Karpas-422 (cell line): ENCODE results near the gene ASZ1. TPM values are rescaled to one million over a fixed set of nuclear protein-coding genes. Genes with fewer than 3 reads are reported as not detected.

Source experiments
- DNase-seq: peaks from one replicate; pipeline ENCODE4 v3.0.0-alpha.2; 2015
- H2AFZ ChIP-seq: fragments of 200-600 bp; sonication (generic); 2 replicates; pipeline ENCODE4 v1.6.1; 2014; ENCODE audit warnings: antibody characterized with exemption, low read length, mixed read lengths
- H3K27ac ChIP-seq: fragments of 200-600 bp; sonication (generic); 2 replicates; pipeline ENCODE4 v1.5.1; 2014; ENCODE audit warnings: mild to moderate bottlenecking, low read length, moderate library complexity
- H3K27me3 ChIP-seq: fragments of 200-600 bp; sonication (generic); 2 replicates; pipeline ENCODE4 v1.6.1; 2014; ENCODE audit warnings: low read length, mixed read lengths
- H3K36me3 ChIP-seq: fragments of 200-600 bp; sonication (generic); 2 replicates; pipeline ENCODE4 v1.6.1; 2014; ENCODE audit warnings: low read length, mixed read lengths; ENCODE audit not compliant: insufficient read depth
- H3K4me1 ChIP-seq: fragments of 200-600 bp; sonication (generic); 2 replicates; pipeline ENCODE4 v1.6.1; 2014; ENCODE audit warnings: mild to moderate bottlenecking, low read length, mixed read lengths
- H3K4me2 ChIP-seq: fragments of 200-600 bp; sonication (generic); 2 replicates; pipeline ENCODE4 v1.6.1; 2014; ENCODE audit warnings: low read length, low read depth, mild to moderate bottlenecking; ENCODE audit not compliant: poor library complexity, severe bottlenecking
- H3K4me3 ChIP-seq: fragments of 200-600 bp; sonication (generic); 2 replicates; pipeline ENCODE4 v1.5.1; 2014; ENCODE audit warnings: mild to moderate bottlenecking, antibody characterized with exemption, low read length, mixed read lengths
- H3K79me2 ChIP-seq: fragments of 200-600 bp; sonication (generic); 2 replicates; pipeline ENCODE4 v1.6.1; 2014; ENCODE audit warnings: mild to moderate bottlenecking, low read length, mixed read lengths
- H3K9ac ChIP-seq: fragments of 200-600 bp; sonication (generic); 2 replicates; pipeline ENCODE4 v1.6.0; 2014; ENCODE audit warnings: low read length
- H3K9me2 ChIP-seq: fragments of 200-600 bp; sonication (generic), shearing (Covaris generic); replicated peaks from 2 replicates; pipeline ENCODE4 v1.6.0; 2014; ENCODE audit warnings: mild to moderate bottlenecking, low read length, moderate library complexity; ENCODE audit not compliant: insufficient read depth
- H3K9me3 ChIP-seq: fragments of 300-700, 200-600 bp; sonication (generic); 2 replicates; pipeline ENCODE4 v1.6.1; 2014; ENCODE audit warnings: low read length, mixed read lengths
- H4K20me1 ChIP-seq: fragments of 200-600 bp; sonication (generic); 2 replicates; pipeline ENCODE4 v1.6.1; 2014; ENCODE audit warnings: mild to moderate bottlenecking, antibody characterized with exemption, low read length, low read depth; ENCODE audit not compliant: insufficient read depth
- total RNA-seq: library from RNA; depleted of rRNA; stranded (reverse); fragments of >200 nt; shearing (Covaris generic); gene quantifications from 2 replicates; pipeline ENCODE4 v1.2.3, GENCODE V29; 2014; ENCODE audit warnings: low replicate concordance; rRNA removed

ASZ1 gene
- total RNA-seq, 1 experiment from 2014 or later: not detected

- Histone ChIP-seq H3K4me3 (no peak overlapping the region), H3K27me3 (no peaks in the 10 kb centered on the region), H3K36me3 (no peaks in the 10 kb centered on the region), H4K20me1 (no peaks in the 10 kb centered on the region), H3K4me1 (no peaks in the 10 kb centered on the region), H3K9me3 (no peaks in the 10 kb centered on the region), H3K79me2 (no peaks in the 10 kb centered on the region), H2AFZ (no peak overlapping the region), H3K9ac (no peak overlapping the region), H3K27ac (no peak overlapping the region), H3K4me2 (no peak overlapping the region), H3K9me2 (no peaks in the 10 kb centered on the region)
- DNase-seq: no peak
Observed at GRCh38 chr7:117323305-117323850, 103.9 kb downstream of the ASZ1 start.

- Histone ChIP-seq H3K9me2 (no peaks in the 10 kb centered on the region), H3K27ac (no peak within 1 kb of the TSS), H3K4me1 (no peaks in the 10 kb centered on the region), H2AFZ (no peak within 1 kb of the TSS), H3K9me3 (no peaks in the 10 kb centered on the region), H4K20me1 (no peaks in the 10 kb centered on the region), H3K36me3 (no peaks in the 10 kb centered on the region), H3K79me2 (no peaks in the 10 kb centered on the region), H3K9ac (no peak within 1 kb of the TSS), H3K4me2 (no peak within 1 kb of the TSS), H3K4me3 (no peak within 1 kb of the TSS), H3K27me3 (no peaks in the 10 kb centered on the region)
- no peak for DNase-seq
Observed at GRCh38 chr7:117322741-117323304, 104.5 kb downstream of the ASZ1 start, which contains the start of gene WNT2. Gene WNT2, minus strand, starts transcription at chr7:117323058. Its CDS starts 69 bp downstream, at chr7:117322989.

GRCh38 chr7:117320523-117320922 lies 106.8 kb downstream of the ASZ1 start:
- no peaks in the 10 kb centered on the region for H3K36me3 ChIP-seq
- H3K9ac ChIP-seq: no peak overlapping the region
- H2AFZ ChIP-seq: no peak overlapping the region
- no peaks in the 10 kb centered on the region for H3K4me1 ChIP-seq
- DNase-seq: no peak
- H3K4me3 ChIP-seq: no peak overlapping the region
- H3K27me3 ChIP-seq: no peaks in the 10 kb centered on the region
- no peaks in the 10 kb centered on the region for H4K20me1 ChIP-seq
- no peaks in the 10 kb centered on the region for H3K79me2 ChIP-seq
- no peak overlapping the region for H3K4me2 ChIP-seq
- H3K9me3 ChIP-seq: no peaks in the 10 kb centered on the region
- no peaks in the 10 kb centered on the region for H3K9me2 ChIP-seq
- no peak overlapping the region for H3K27ac ChIP-seq

- DNase-seq: no peak
- Histone ChIP-seq H2AFZ (no peak overlapping the region), H3K36me3 (no peaks in the 10 kb centered on the region), H3K4me1 (no peaks in the 10 kb centered on the region), H3K9me2 (no peaks in the 10 kb centered on the region), H3K9me3 (no peaks in the 10 kb centered on the region), H3K27me3 (no peaks in the 10 kb centered on the region), H3K9ac (no peak overlapping the region), H3K4me2 (no peak overlapping the region), H4K20me1 (no peaks in the 10 kb centered on the region), H3K4me3 (no peak overlapping the region), H3K79me2 (no peaks in the 10 kb centered on the region), H3K27ac (no peak overlapping the region)
Observed at GRCh38 chr7:117319181-117319580, 108.1 kb downstream of the ASZ1 start.

- no peaks in the 10 kb centered on the region for H3K27me3 ChIP-seq
- no peaks in the 10 kb centered on the region for H3K9me3 ChIP-seq
- no peaks in the 10 kb centered on the region for H3K9me2 ChIP-seq
- no peak overlapping the region for H2AFZ ChIP-seq
- no peaks in the 10 kb centered on the region for H4K20me1 ChIP-seq
- no peak overlapping the region for H3K4me2 ChIP-seq
- H3K36me3 ChIP-seq: no peaks in the 10 kb centered on the region
- H3K9ac ChIP-seq: no peak overlapping the region
- DNase-seq: no peak
- no peaks in the 10 kb centered on the region for H3K79me2 ChIP-seq
- H3K4me1 ChIP-seq: no peaks in the 10 kb centered on the region
- H3K4me3 ChIP-seq: no peak overlapping the region
- H3K27ac ChIP-seq: no peak overlapping the region
Observed at GRCh38 chr7:117313582-117313981, 113.7 kb downstream of the ASZ1 start.

Other genes starting within 250 kb of the ASZ1 start
- not detected in 2 replicates for gene WNT2, start 104.4 kb downstream of the ASZ1 start, total RNA-seq
- gene CFTR, start 52.5 kb upstream of the ASZ1 start, total RNA-seq: not detected in 2 replicates